Measurements from ENCODE around the gene PEX11G. TPM values are rescaled to one million over a fixed set of nuclear protein-coding genes. Genes with fewer than 3 reads are reported as not detected.

The PEX11G gene
- total and polyA plus RNA-seq, 9 of the 15 experiments (the other 6 are each of a cell fraction or from before 2014, with no cell fraction given): 0.07 to 3.2 (median 0.70) TPM; not detected in 1

GRCh38 chr19:7533925-7534480, 45.2 kb upstream of the PEX11G start (continued):
- peak; percentile 25; the same call in 1 of the 2 replicates for TF ChIP-seq MYC (IDR thresholded peaks at IDR 0.05; ENCODE audit: low read depth, low read length)
- TF ChIP-seq MYC (CRISPR knock-in tag; IDR thresholded peaks at IDR 0.05; ENCODE audit: borderline replicate concordance, low read depth): no peak
- TF ChIP-seq, protein P1, sequence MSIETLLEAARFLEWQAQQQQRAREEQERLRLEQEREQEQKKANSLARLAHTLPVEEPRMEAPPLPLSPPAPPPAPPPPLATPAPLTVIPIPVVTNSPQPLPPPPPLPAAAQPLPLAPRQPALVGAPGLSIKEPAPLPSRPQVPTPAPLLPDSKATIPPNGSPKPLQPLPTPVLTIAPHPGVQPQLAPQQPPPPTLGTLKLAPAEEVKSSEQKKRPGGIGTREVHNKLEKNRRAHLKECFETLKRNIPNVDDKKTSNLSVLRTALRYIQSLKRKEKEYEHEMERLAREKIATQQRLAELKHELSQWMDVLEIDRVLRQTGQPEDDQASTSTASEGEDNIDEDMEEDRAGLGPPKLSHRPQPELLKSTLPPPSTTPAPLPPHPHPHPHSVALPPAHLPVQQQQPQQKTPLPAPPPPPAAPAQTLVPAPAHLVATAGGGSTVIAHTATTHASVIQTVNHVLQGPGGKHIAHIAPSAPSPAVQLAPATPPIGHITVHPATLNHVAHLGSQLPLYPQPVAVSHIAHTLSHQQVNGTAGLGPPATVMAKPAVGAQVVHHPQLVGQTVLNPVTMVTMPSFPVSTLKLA (conservative IDR thresholded peaks at IDR 0.05): 0 out of 4 replicates have a peak, but pooled peaks of 1 of the 2 experiments have one; percentile 10
- TF ChIP-seq MCM7 (IDR thresholded peaks at IDR 0.05): no peak
- peak; percentile 55; the same call in 1 of the 2 replicates for TF ChIP-seq POLR2AphosphoS5 (IDR thresholded peaks at IDR 0.05; ENCODE audit: control insufficient read depth, insufficient read depth, low read depth, low read length)
- TF ChIP-seq RBFOX2 (IDR thresholded peaks at IDR 0.05; ENCODE audit: low read depth, low read length): no peak
- TF ChIP-seq SAFB (IDR thresholded peaks at IDR 0.05; ENCODE audit: borderline replicate concordance, low read depth, low read length): no peak
- peak; percentile 45; the same call in 1 of the 2 replicates for TF ChIP-seq POLR2G (IDR thresholded peaks at IDR 0.05; ENCODE audit: low read depth, low read length)
- no peak for TF ChIP-seq MXI1 (IDR thresholded peaks at IDR 0.05; ENCODE audit: low read depth, low read length)
- TF ChIP-seq ZFP1 (CRISPR knock-in tag; IDR thresholded peaks at IDR 0.05): no peak
- TF ChIP-seq DIDO1 (tag; IDR thresholded peaks at IDR 0.05; ENCODE audit: low read depth): no peak
- TF ChIP-seq ZBTB8A (IDR thresholded peaks at IDR 0.05; ENCODE audit: partially characterized antibody): no peak
- TF ChIP-seq HDGF (IDR thresholded peaks at IDR 0.05): no peak
- TF ChIP-seq RBM15 (IDR thresholded peaks at IDR 0.05; ENCODE audit: insufficient read depth, low read length): no peak
- TF ChIP-seq, protein P2, sequence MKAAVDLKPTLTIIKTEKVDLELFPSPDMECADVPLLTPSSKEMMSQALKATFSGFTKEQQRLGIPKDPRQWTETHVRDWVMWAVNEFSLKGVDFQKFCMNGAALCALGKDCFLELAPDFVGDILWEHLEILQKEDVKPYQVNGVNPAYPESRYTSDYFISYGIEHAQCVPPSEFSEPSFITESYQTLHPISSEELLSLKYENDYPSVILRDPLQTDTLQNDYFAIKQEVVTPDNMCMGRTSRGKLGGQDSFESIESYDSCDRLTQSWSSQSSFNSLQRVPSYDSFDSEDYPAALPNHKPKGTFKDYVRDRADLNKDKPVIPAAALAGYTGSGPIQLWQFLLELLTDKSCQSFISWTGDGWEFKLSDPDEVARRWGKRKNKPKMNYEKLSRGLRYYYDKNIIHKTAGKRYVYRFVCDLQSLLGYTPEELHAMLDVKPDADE (conservative IDR thresholded peaks at IDR 0.05; ENCODE audit: control insufficient read depth, low read depth, low read length): 0 out of 2 replicates have a peak, but pooled peaks have one; percentile 59
- TF ChIP-seq, protein P3, sequence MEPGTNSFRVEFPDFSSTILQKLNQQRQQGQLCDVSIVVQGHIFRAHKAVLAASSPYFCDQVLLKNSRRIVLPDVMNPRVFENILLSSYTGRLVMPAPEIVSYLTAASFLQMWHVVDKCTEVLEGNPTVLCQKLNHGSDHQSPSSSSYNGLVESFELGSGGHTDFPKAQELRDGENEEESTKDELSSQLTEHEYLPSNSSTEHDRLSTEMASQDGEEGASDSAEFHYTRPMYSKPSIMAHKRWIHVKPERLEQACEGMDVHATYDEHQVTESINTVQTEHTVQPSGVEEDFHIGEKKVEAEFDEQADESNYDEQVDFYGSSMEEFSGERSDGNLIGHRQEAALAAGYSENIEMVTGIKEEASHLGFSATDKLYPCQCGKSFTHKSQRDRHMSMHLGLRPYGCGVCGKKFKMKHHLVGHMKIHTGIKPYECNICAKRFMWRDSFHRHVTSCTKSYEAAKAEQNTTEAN (CRISPR knock-in tag; IDR thresholded peaks at IDR 0.05): no peak
- TF ChIP-seq, protein P4, sequence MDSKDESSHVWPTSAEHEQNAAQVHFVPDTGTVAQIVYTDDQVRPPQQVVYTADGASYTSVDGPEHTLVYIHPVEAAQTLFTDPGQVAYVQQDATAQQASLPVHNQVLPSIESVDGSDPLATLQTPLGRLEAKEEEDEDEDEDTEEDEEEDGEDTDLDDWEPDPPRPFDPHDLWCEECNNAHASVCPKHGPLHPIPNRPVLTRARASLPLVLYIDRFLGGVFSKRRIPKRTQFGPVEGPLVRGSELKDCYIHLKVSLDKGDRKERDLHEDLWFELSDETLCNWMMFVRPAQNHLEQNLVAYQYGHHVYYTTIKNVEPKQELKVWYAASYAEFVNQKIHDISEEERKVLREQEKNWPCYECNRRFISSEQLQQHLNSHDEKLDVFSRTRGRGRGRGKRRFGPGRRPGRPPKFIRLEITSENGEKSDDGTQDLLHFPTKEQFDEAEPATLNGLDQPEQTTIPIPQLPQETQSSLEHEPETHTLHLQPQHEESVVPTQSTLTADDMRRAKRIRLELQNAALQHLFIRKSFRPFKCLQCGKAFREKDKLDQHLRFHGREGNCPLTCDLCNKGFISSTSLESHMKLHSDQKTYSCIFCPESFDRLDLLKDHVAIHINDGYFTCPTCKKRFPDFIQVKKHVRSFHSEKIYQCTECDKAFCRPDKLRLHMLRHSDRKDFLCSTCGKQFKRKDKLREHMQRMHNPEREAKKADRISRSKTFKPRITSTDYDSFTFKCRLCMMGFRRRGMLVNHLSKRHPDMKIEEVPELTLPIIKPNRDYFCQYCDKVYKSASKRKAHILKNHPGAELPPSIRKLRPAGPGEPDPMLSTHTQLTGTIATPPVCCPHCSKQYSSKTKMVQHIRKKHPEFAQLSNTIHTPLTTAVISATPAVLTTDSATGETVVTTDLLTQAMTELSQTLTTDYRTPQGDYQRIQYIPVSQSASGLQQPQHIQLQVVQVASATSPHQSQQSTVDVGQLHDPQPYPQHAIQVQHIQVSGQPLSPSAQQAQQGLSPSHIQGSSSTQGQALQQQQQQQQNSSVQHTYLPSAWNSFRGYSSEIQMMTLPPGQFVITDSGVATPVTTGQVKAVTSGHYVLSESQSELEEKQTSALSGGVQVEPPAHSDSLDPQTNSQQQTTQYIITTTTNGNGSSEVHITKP (IDR thresholded peaks at IDR 0.05; ENCODE audit: partially characterized antibody): peak; percentile 70
- TF ChIP-seq ZNF696 (CRISPR knock-in tag; conservative IDR thresholded peaks at IDR 0.05): no peak
- TF ChIP-seq TAF15 (IDR thresholded peaks at IDR 0.05; ENCODE audit: low read depth, low read length): no peak
- TF ChIP-seq ZNF146 (CRISPR knock-in tag; IDR thresholded peaks at IDR 0.05; ENCODE audit: unreplicated experiment): no peak
- TF ChIP-seq SMAD2 (IDR thresholded peaks at IDR 0.05; ENCODE audit: low read depth, low read length): no peak

All from K562 (cell line).